ENCODE data around the gene ZNF185. TPM values are rescaled to one million over a fixed set of nuclear protein-coding genes. Genes with fewer than 3 reads are reported as not detected.

The ZNF185 gene
- polyA plus RNA-seq, 4 donors = 0.45 to 1.8 (median 1.2) TPM

DNA sequence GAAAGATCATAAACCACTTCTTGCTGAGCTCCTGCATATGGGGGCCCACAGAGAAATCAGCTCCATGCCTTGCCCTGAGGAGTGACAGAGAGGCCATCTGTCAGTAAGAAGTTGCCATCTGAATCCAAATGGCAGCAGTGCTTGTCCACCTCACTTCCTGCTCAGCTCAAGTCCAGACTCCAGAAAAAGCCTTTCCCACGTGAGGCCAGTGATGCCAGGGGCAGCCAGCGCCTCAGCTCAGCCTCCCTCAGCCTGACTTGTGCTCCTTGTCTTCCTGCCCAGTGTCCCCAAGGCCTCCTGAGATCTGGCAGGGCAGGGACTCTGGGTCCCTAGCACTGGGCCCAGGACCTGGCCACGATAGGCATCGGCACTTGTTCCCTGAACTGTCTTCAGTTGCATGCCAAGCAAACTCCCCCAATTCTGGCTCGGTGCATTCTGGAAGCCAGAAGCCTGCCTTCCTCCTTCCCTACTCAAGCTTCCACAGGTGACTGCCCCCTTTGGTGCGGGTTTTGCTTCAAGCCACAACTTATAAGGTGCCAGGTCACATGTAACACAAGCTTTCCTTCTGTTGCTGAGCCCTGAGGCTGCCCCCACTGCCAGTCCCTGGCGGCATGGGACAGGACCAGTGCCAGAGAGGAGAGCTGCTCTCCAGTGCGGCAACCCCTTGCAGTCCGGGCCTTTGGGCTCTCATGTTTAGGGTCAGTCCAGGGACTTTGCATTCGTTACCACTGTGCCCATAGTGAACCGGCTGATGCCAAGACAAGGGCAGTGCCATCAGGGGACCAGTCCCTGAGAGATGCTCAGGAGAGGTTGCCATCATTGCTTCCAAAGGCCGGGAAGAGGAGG, 2.2 kb downstream of the ZNF185 start:
- H3K4me1 ChIP-seq (ENCODE audit: control insufficient read depth in 3 of 3, insufficient read depth in 2 of 3, low read depth in 1 of 3, low read length in 2 of 3) = no peaks in the 10 kb centered on the region
- H3K9me3 ChIP-seq (ENCODE audit: control insufficient read depth in 2 of 2, insufficient read depth in 1 of 2, low read depth in 1 of 2, low read length in 1 of 2) = no peaks in the 10 kb centered on the region
- FAIRE-seq = no peak
- no peak for DNase-seq
- H3K27ac ChIP-seq (ENCODE audit: low read depth in 1 of 3, low read length in 2 of 3) = no peak overlapping the region
- H3K27me3 ChIP-seq (ENCODE audit: control insufficient read depth in 3 of 3, insufficient read depth in 3 of 3, low read length in 3 of 3) = no peaks in the 10 kb centered on the region
- no peaks in the 10 kb centered on the region for H3K36me3 ChIP-seq (ENCODE audit: control insufficient read depth in 3 of 3, insufficient read depth in 2 of 3, low read depth in 1 of 3, low read length in 3 of 3)
- no peak overlapping the region for H3K4me3 ChIP-seq (ENCODE audit: low read depth in 1 of 3, low read length in 3 of 3)
- WGBS, 3 donors = 76 to 91% (median 91%) methylated on average over 10 to 12 of the region's 12 CpGs

DNA sequence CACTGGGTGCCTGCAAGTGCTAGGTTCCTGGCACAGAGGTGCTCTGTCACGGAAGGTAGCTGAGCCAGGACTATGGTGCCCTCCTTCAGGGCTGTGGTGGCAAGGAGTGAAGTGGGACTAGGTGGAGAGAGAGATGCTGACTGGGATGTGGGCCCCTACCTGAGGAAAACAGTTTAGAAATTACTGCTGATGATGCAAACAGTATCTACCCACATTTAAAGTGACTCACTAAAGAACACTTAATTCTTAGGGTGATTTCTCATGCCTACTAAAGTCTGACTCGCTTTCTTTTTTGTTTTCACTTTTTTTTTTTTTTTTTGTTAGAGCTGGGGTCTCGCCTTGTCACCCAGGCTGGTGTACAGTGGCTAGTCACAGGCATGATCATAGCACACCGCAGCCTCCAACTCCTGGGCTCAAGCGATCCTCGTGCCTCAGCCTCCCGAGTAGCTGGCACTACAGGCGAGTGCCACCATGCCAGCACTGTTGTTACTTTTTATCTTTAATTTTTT, 3.1 kb downstream of the ZNF185 start:
- DNase-seq (no peak), FAIRE-seq (no peak)
- WGBS, 3 donors = 78 to 90% (median 89%) methylated on average over 8 of the region's 8 CpGs
- Histone ChIP-seq H3K4me1 (ENCODE audit: control insufficient read depth in 3 of 3, insufficient read depth in 2 of 3, low read depth in 1 of 3, low read length in 2 of 3) (no peaks in the 10 kb centered on the region), H3K36me3 (ENCODE audit: control insufficient read depth in 3 of 3, insufficient read depth in 2 of 3, low read depth in 1 of 3, low read length in 3 of 3) (no peaks in the 10 kb centered on the region), H3K4me3 (ENCODE audit: low read depth in 1 of 3, low read length in 3 of 3) (no peak overlapping the region), H3K27ac (ENCODE audit: low read depth in 1 of 3, low read length in 2 of 3) (no peak overlapping the region), H3K9me3 (ENCODE audit: control insufficient read depth in 2 of 2, insufficient read depth in 1 of 2, low read depth in 1 of 2, low read length in 1 of 2) (no peaks in the 10 kb centered on the region), H3K27me3 (ENCODE audit: control insufficient read depth in 3 of 3, insufficient read depth in 3 of 3, low read length in 3 of 3) (peaks cover 0 to 4% (median 0%) of the 10 kb centered on the region in 3 donors)

DNA sequence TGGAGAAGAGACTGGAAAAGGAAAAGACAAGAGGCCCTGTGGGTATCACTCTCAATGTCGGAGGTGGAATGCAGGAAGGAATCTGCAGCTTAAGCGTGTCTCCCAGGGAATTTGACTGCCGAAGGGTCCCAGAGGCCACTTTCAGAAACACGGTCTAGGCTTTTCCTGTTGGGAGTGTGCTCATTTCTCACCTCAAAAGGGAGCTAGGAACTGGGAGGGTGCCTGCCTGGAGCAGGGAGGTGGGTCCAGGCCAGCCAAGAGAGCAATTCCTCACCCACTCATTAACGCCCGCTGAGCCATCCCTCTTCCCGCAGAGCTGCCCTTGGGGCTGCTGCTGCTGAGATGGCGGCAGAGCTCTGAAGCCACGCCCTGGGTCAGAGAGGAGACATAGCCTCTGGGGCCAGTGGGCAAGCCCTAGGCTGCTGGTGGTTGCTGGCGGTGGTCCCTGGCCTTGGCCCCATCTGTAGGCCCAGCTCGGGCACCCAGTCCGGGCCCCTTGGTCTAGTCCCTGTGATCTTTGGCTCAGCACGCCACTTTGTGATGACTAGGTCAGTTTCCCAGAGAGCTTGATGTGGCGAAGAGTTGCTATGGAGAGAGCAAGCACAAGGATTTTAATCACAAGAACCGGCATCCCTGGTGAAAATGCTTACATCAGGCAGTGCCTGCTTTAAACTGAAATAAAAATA, 4.1 kb downstream of the ZNF185 start:
- no peak overlapping the region for H3K4me3 ChIP-seq (ENCODE audit: low read depth in 1 of 3, low read length in 3 of 3)
- no peaks in the 10 kb centered on the region for H3K4me1 ChIP-seq (ENCODE audit: control insufficient read depth in 3 of 3, insufficient read depth in 2 of 3, low read depth in 1 of 3, low read length in 2 of 3)
- no peaks in the 10 kb centered on the region for H3K36me3 ChIP-seq (ENCODE audit: control insufficient read depth in 3 of 3, insufficient read depth in 2 of 3, low read depth in 1 of 3, low read length in 3 of 3)
- WGBS, 3 donors = 81 to 85% (median 83%) methylated on average over 15 of the region's 15 CpGs
- peaks cover 0 to 4% (median 0%) of the 10 kb centered on the region in 3 donors for H3K27me3 ChIP-seq (ENCODE audit: control insufficient read depth in 3 of 3, insufficient read depth in 3 of 3, low read length in 3 of 3)
- no peak overlapping the region for H3K27ac ChIP-seq (ENCODE audit: low read depth in 1 of 3, low read length in 2 of 3)
- no peak for DNase-seq
- no peaks in the 10 kb centered on the region for H3K9me3 ChIP-seq (ENCODE audit: control insufficient read depth in 2 of 2, insufficient read depth in 1 of 2, low read depth in 1 of 2, low read length in 1 of 2)
- FAIRE-seq = no peak

DNA sequence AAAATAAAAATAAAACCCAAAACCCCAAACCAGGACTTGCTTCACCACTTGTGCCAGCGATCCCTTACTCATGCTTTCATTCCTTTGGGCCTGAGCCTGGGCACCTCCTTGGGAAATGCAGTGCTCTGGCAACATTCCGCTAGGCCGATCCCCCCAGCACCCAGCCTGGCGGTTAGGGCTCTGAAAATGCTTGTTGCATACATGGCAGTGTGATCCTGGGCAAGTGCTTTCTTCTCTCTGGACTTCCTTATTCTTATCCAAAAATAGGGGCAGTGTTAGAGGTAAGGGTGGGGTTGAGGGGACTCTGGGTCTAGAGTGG, 4.6 kb downstream of the ZNF185 start:
- DNase-seq (no peak), FAIRE-seq (no peak)
- 88 to 97% (median 96%) methylated on average over 4 of the region's 4 CpGs for WGBS, 3 donors
- H3K27ac ChIP-seq (ENCODE audit: low read depth in 1 of 3, low read length in 2 of 3) = no peak overlapping the region
- H3K27me3 ChIP-seq (ENCODE audit: control insufficient read depth in 3 of 3, insufficient read depth in 3 of 3, low read length in 3 of 3) = peaks cover 0 to 4% (median 0%) of the 10 kb centered on the region in 3 donors
- no peaks in the 10 kb centered on the region for H3K36me3 ChIP-seq (ENCODE audit: control insufficient read depth in 3 of 3, insufficient read depth in 2 of 3, low read depth in 1 of 3, low read length in 3 of 3)
- H3K9me3 ChIP-seq (ENCODE audit: control insufficient read depth in 2 of 2, insufficient read depth in 1 of 2, low read depth in 1 of 2, low read length in 1 of 2) = no peaks in the 10 kb centered on the region
- no peak overlapping the region for H3K4me3 ChIP-seq (ENCODE audit: low read depth in 1 of 3, low read length in 3 of 3)
- no peaks in the 10 kb centered on the region for H3K4me1 ChIP-seq (ENCODE audit: control insufficient read depth in 3 of 3, insufficient read depth in 2 of 3, low read depth in 1 of 3, low read length in 2 of 3)

DNA sequence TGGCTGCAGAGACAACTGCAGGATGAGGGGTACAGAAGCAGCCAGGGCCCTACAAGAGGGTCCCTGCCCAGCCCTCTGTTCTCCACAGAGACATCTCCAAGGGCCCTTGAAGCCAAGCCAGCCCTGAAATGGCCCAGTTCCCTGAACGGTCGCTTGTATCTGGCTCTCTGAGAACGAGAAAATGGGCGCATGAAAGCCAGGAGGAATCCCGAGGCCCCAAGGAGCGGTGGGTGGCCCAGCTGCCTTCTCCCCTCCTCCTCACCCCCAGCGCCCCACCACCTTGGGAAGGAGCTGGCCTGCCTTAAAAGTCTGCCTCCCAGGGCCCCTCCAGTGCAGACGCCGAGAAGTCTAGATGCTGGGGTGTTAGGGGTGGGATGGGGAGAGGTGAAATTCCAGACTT, 5.7 kb downstream of the ZNF185 start:
- H3K9me3 ChIP-seq (ENCODE audit: control insufficient read depth in 2 of 2, insufficient read depth in 1 of 2, low read depth in 1 of 2, low read length in 1 of 2) = no peaks in the 10 kb centered on the region
- no peak for FAIRE-seq
- H3K4me1 ChIP-seq (ENCODE audit: control insufficient read depth in 3 of 3, insufficient read depth in 2 of 3, low read depth in 1 of 3, low read length in 2 of 3) = no peaks in the 10 kb centered on the region
- no peak overlapping the region for H3K4me3 ChIP-seq (ENCODE audit: low read depth in 1 of 3, low read length in 3 of 3)
- H3K36me3 ChIP-seq (ENCODE audit: control insufficient read depth in 3 of 3, insufficient read depth in 2 of 3, low read depth in 1 of 3, low read length in 3 of 3) = no peaks in the 10 kb centered on the region
- WGBS, 3 donors = 75 to 81% (median 76%) methylated on average over 2 to 9 of the region's 9 CpGs
- peaks cover 0 to 4% (median 0%) of the 10 kb centered on the region in 3 donors for H3K27me3 ChIP-seq (ENCODE audit: control insufficient read depth in 3 of 3, insufficient read depth in 3 of 3, low read length in 3 of 3)
- no peak for DNase-seq
- H3K27ac ChIP-seq (ENCODE audit: low read depth in 1 of 3, low read length in 2 of 3) = no peak overlapping the region

DNA sequence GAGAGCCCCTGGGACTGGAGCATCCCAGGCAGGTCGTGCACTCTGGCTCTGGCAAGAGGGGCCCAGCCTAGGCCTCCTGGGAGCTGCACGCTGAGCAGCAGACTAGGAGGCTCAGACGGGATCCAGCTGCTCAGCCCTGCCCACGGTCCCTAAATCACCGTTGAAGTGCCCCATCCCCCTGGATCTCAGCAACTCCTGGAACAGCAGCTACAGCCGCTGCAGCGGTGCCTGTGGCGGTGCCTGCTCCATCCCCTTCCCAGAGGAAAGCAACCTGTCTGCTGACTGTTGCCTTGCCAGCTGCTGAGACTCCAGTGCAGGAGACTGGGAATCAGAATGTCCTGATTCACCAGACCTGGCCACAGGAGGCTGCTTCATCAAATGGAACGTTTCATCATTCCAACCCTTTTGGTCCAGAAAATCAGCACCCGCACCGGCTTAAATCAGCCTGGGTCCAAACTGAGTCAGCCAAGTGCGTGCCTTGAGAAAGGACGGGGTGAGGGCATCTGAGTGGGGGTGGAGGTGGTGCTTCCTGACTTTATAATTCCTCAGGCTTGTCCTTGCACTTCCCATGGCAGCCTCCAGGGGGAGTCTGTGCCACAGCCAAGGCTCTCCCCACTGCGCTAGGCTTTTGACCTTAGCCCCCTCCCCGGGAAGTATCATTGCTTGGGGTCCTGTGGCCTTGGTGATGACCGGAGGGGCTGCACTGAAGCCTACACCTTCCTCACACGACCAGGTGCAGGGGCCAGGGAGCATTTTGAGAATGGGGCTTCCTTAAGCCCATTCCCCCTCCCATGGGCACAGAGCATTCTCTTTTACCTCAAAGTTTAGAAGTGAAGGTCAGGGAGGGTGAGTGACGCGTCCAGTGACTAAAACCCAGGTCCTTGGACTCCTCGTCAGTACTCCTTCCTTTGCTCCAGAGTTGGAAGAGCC, 6.5 kb downstream of the ZNF185 start:
- Histone ChIP-seq H3K4me1 (ENCODE audit: control insufficient read depth in 3 of 3, insufficient read depth in 2 of 3, low read depth in 1 of 3, low read length in 2 of 3) (no peaks in the 10 kb centered on the region), H3K36me3 (ENCODE audit: control insufficient read depth in 3 of 3, insufficient read depth in 2 of 3, low read depth in 1 of 3, low read length in 3 of 3) (no peaks in the 10 kb centered on the region), H3K27ac (ENCODE audit: low read depth in 1 of 3, low read length in 2 of 3) (no peak overlapping the region), H3K9me3 (ENCODE audit: control insufficient read depth in 2 of 2, insufficient read depth in 1 of 2, low read depth in 1 of 2, low read length in 1 of 2) (no peaks in the 10 kb centered on the region), H3K27me3 (ENCODE audit: control insufficient read depth in 3 of 3, insufficient read depth in 3 of 3, low read length in 3 of 3) (peaks cover 0 to 4% (median 0%) of the 10 kb centered on the region in 3 donors), H3K4me3 (ENCODE audit: low read depth in 1 of 3, low read length in 3 of 3) (no peak overlapping the region)
- 26 to 37% (median 32%) methylated on average over 16 to 20 of the region's 20 CpGs for WGBS, 3 donors
- DNase-seq (peak; percentile 28 to 46), FAIRE-seq (no peak)

DNA sequence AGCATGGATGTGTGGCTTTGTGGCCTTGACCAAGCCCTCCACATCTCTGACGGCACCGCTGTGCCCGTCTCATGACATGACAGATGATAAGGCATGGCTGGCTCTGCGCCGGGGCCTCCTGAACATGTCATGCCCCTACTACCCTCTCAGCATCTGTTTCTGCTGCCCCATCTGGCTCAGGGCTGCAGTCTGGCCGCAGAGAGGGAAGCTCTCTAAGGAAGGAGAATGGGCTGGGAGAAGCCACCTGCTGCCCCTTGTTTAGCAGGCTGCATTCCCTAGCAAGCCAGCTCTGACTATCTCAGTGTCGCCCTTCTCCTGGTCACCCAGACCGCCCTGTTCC, 7.2 kb downstream of the ZNF185 start:
- 60 to 90% (median 68%) methylated on average over 5 to 8 of the region's 8 CpGs for WGBS, 3 donors
- DNase-seq (no peak), FAIRE-seq (no peak)
- no peak overlapping the region for H3K4me3 ChIP-seq (ENCODE audit: low read depth in 1 of 3, low read length in 3 of 3)
- no peaks in the 10 kb centered on the region for H3K36me3 ChIP-seq (ENCODE audit: control insufficient read depth in 3 of 3, insufficient read depth in 2 of 3, low read depth in 1 of 3, low read length in 3 of 3)
- H3K4me1 ChIP-seq (ENCODE audit: control insufficient read depth in 3 of 3, insufficient read depth in 2 of 3, low read depth in 1 of 3, low read length in 2 of 3) = no peaks in the 10 kb centered on the region
- no peaks in the 10 kb centered on the region for H3K9me3 ChIP-seq (ENCODE audit: control insufficient read depth in 2 of 2, insufficient read depth in 1 of 2, low read depth in 1 of 2, low read length in 1 of 2)
- no peak overlapping the region for H3K27ac ChIP-seq (ENCODE audit: low read depth in 1 of 3, low read length in 2 of 3)
- peaks cover 0 to 4% (median 0%) of the 10 kb centered on the region in 3 donors for H3K27me3 ChIP-seq (ENCODE audit: control insufficient read depth in 3 of 3, insufficient read depth in 3 of 3, low read length in 3 of 3)

DNA sequence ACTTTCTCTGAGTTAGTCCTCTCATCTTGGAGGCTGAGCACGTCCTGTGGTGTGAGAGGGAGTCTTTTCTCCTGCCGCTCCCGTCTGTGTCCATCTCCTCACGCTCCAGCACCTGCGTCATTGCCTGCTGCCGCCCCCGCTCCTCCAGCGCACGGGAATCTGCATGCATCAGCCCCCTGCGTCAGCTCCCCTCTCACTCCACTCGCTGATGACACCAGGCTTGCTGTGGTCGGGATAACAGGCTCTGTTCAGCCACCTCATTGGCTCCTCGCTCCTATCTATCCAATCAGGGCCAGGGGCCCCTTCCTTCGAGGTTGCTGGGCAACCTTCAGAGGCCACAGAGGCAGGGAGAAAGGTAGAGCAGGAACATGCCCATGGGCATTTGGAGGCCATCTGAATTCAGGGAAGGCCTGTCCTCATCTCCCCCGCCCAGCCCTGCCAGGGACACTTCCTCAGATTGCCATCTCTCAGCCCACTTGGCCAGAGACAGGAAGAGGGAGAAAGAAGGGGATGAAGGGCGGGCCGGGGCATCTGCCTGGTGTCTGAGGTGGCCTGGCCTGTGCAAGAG, 9.3 kb downstream of the ZNF185 start:
- 45 to 67% (median 55%) methylated on average over 14 to 17 of the region's 17 CpGs for WGBS, 3 donors
- no peaks in the 10 kb centered on the region for H3K4me1 ChIP-seq (ENCODE audit: control insufficient read depth in 3 of 3, insufficient read depth in 2 of 3, low read depth in 1 of 3, low read length in 2 of 3)
- FAIRE-seq (no peak), DNase-seq (peak in 1 of 2 donors; percentile 17)
- no peak overlapping the region for H3K4me3 ChIP-seq (ENCODE audit: low read depth in 1 of 3, low read length in 3 of 3)
- H3K27ac ChIP-seq (ENCODE audit: low read depth in 1 of 3, low read length in 2 of 3) = no peak overlapping the region
- H3K27me3 ChIP-seq (ENCODE audit: control insufficient read depth in 3 of 3, insufficient read depth in 3 of 3, low read length in 3 of 3) = peaks cover 0 to 4% (median 0%) of the 10 kb centered on the region in 3 donors
- H3K36me3 ChIP-seq (ENCODE audit: control insufficient read depth in 3 of 3, insufficient read depth in 2 of 3, low read depth in 1 of 3, low read length in 3 of 3) = no peaks in the 10 kb centered on the region
- H3K9me3 ChIP-seq (ENCODE audit: control insufficient read depth in 2 of 2, insufficient read depth in 1 of 2, low read depth in 1 of 2, low read length in 1 of 2) = no peaks in the 10 kb centered on the region

Measured in small intestine (tissue), 7 donors.